ENCODE data around the gene APEH.

GRCh38 chr3:49656541-49657112, 17.5 kb upstream of the APEH start:
- no peak for TF ChIP-seq CTCF (IDR thresholded peaks at IDR 0.05)
- TF ChIP-seq POLR2A (IDR thresholded peaks at IDR 0.05): no peak

Measured in testis (tissue), 2 donors.